GM12878 (cell line): ENCODE data around the gene CATSPERD.

ENCODE experiments used
- CBFB ChIP-seq: IDR thresholded peaks from 2 replicates; pipeline ENCODE4 v1.6.1; 2016; ENCODE audit warnings: antibody characterized with exemption, low read depth
- EP300 ChIP-seq, 2 experiments: fragments of 150-350 bp in 1 of 2; IDR thresholded peaks; 2 replicates each; pipeline ENCODE4 v1.6.1; 2011 to 2012; ENCODE audit warnings: low read depth in 2 of 2, low read length in 2 of 2, borderline replicate concordance in 1 of 2, improper control_type of control experiment in 1 of 2, inconsistent platforms in 1 of 2; ENCODE audit not compliant: control insufficient read depth in 1 of 2
- PAX8 ChIP-seq: fragments of 450-650 bp; IDR thresholded peaks from 2 replicates; pipeline ENCODE4 v1.6.1; 2017; ENCODE audit warnings: mild to moderate bottlenecking, moderate library complexity
- SP1 ChIP-seq: IDR thresholded peaks from one replicate; pipeline ENCODE4 v1.6.1; 2011; ENCODE audit warnings: low read depth, low read length
- STAT3 ChIP-seq: IDR thresholded peaks from 2 replicates; pipeline ENCODE4 v1.6.1; 2011; ENCODE audit warnings: low read depth, low read length, improper control_type of control experiment
- TAF1 ChIP-seq: IDR thresholded peaks from 2 replicates; pipeline ENCODE4 v1.6.1; 2011; ENCODE audit warnings: mild to moderate bottlenecking, low read depth, low read length, borderline replicate concordance
- ZBTB11 ChIP-seq: fragments of 450-650 bp; formaldehyde crosslinking; IDR thresholded peaks from 2 replicates; pipeline ENCODE4 v1.5.0; 2022; ENCODE audit warnings: mild to moderate bottlenecking, missing genetic modification characterization
- TF ChIP-seq, protein P1 (sequence below): IDR thresholded peaks from 2 replicates; pipeline ENCODE4 v1.6.1; 2012; ENCODE audit warnings: improper control_type of control experiment, low read depth, low read length; ENCODE audit not compliant: insufficient replicate concordance
- TF ChIP-seq, protein P2 (sequence below): IDR thresholded peaks from 2 replicates; pipeline ENCODE4 v1.6.1; 2011; ENCODE audit warnings: low read depth, mild to moderate bottlenecking, low read length, moderate library complexity, borderline replicate concordance; ENCODE audit errors: extremely low read depth
- TF ChIP-seq, protein P3 (sequence below), 3 experiments: IDR thresholded peaks in 2 of 3; conservative IDR thresholded peaks in 1 of 3; 2 replicates each; pipeline ENCODE4 v1.5.1; 2011; ENCODE audit warnings: low read depth in 3 of 3, low read length in 3 of 3, mild to moderate bottlenecking in 3 of 3, control low read depth in 2 of 3, moderate library complexity in 2 of 3, inconsistent platforms in 1 of 3, mixed read lengths in 1 of 3; ENCODE audit not compliant: control insufficient read depth in 2 of 3, insufficient read depth in 1 of 3; ENCODE audit errors: extremely low read depth in 1 of 3

DNA sequence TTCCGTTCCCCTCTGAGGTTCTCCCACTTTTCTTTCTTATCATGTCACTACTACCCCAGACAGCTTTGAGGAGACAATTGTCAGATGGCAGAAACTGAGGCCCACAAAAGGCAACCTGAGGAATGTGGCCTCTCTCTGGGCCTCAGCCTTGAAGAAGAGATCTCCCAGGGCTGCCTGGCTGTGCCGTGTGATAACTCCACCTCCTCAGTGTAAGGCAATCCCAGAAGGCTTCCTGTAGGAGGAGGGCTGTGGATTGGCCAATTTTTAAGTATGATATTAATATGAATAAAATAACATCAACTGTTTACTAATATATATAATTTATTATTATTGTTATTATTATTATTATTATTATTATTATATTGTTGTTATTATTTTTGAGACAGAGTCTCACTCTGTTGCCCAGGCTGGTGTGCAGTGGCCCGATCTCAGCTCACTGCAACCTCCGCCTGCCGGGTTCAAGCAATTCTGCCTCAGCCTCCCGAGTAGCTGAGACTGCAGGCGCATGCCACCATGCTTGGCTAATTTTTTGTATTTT, 75.0 kb downstream of the CATSPERD start:
- TF ChIP-seq, protein P1, sequence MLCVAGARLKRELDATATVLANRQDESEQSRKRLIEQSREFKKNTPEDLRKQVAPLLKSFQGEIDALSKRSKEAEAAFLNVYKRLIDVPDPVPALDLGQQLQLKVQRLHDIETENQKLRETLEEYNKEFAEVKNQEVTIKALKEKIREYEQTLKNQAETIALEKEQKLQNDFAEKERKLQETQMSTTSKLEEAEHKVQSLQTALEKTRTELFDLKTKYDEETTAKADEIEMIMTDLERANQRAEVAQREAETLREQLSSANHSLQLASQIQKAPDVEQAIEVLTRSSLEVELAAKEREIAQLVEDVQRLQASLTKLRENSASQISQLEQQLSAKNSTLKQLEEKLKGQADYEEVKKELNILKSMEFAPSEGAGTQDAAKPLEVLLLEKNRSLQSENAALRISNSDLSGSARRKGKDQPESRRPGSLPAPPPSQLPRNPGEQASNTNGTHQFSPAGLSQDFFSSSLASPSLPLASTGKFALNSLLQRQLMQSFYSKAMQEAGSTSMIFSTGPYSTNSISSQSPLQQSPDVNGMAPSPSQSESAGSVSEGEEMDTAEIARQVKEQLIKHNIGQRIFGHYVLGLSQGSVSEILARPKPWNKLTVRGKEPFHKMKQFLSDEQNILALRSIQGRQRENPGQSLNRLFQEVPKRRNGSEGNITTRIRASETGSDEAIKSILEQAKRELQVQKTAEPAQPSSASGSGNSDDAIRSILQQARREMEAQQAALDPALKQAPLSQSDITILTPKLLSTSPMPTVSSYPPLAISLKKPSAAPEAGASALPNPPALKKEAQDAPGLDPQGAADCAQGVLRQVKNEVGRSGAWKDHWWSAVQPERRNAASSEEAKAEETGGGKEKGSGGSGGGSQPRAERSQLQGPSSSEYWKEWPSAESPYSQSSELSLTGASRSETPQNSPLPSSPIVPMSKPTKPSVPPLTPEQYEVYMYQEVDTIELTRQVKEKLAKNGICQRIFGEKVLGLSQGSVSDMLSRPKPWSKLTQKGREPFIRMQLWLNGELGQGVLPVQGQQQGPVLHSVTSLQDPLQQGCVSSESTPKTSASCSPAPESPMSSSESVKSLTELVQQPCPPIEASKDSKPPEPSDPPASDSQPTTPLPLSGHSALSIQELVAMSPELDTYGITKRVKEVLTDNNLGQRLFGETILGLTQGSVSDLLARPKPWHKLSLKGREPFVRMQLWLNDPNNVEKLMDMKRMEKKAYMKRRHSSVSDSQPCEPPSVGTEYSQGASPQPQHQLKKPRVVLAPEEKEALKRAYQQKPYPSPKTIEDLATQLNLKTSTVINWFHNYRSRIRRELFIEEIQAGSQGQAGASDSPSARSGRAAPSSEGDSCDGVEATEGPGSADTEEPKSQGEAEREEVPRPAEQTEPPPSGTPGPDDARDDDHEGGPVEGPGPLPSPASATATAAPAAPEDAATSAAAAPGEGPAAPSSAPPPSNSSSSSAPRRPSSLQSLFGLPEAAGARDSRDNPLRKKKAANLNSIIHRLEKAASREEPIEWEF = no peak
- TF ChIP-seq, protein P2, sequence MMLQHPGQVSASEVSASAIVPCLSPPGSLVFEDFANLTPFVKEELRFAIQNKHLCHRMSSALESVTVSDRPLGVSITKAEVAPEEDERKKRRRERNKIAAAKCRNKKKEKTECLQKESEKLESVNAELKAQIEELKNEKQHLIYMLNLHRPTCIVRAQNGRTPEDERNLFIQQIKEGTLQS = no peak
- TF ChIP-seq, protein P3, sequence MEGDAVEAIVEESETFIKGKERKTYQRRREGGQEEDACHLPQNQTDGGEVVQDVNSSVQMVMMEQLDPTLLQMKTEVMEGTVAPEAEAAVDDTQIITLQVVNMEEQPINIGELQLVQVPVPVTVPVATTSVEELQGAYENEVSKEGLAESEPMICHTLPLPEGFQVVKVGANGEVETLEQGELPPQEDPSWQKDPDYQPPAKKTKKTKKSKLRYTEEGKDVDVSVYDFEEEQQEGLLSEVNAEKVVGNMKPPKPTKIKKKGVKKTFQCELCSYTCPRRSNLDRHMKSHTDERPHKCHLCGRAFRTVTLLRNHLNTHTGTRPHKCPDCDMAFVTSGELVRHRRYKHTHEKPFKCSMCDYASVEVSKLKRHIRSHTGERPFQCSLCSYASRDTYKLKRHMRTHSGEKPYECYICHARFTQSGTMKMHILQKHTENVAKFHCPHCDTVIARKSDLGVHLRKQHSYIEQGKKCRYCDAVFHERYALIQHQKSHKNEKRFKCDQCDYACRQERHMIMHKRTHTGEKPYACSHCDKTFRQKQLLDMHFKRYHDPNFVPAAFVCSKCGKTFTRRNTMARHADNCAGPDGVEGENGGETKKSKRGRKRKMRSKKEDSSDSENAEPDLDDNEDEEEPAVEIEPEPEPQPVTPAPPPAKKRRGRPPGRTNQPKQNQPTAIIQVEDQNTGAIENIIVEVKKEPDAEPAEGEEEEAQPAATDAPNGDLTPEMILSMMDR (IDR thresholded peaks at IDR 0.05 in 2 of 3, conservative IDR thresholded peaks at IDR 0.05 in 1 of 3; ENCODE audit: control insufficient read depth in 2 of 3, extremely low read depth in 1 of 3, insufficient read depth in 1 of 3, low read depth in 3 of 3, low read length in 3 of 3) = no peak
- TF ChIP-seq STAT3 (no peak), ZBTB11 (CRISPR knock-in tag) (no peak), SP1 (no peak), TAF1 (no peak), PAX8 (no peak), EP300 (IDR thresholded peaks at IDR 0.05; ENCODE audit: borderline replicate concordance in 1 of 2, control insufficient read depth in 1 of 2, low read depth in 2 of 2, low read length in 2 of 2) (no peak), CBFB (no peak)
